HK-2 (cell line): ENCODE measurements around the gene LONP1.

Experiments used
- DNase-seq: peaks from one replicate; pipeline ENCODE4 v3.0.0-alpha.2; 2018; ENCODE audit not compliant: unreplicated experiment

LONP1 gene

DNA sequence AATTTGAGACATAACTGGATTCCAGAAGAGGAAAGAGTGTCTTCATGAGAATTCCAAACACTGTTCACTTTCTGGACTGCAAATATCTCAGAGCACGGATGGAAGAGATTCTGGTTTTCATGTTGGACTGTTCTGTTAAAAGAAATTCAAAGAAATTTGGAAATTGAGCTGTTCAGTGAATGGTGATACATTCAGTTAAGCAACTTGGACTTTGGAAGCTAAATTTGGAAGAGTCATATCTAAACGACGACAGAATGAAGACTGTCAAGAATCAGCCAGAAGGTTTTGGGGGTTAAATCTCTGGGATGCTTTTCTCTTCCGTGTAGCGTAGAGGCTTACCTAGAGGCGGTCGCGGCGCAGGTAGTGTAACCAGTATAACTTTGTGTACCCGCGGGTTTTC, 71.5 kb downstream of the LONP1 start:
- no peak for DNase-seq

DNA sequence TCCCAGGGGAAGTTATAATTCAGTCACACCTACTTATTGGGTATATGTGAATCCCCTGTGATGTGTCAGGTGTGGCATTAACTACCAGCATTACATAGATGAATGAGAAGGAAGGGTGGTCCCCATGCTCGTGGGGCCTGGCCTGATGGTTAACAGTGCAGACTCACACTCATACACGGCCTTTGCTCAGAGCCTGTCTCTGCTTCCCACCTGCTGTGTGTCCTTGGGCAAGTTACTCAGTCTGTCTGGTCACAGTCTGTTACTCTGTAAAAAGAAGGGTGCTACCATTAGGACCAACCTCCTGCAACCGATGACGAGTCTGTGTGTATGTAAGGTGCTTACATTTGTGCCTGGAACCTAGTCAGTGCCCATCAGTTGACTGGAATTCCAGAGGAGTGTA, 73.2 kb downstream of the LONP1 start:
- DNase-seq: no peak

DNA sequence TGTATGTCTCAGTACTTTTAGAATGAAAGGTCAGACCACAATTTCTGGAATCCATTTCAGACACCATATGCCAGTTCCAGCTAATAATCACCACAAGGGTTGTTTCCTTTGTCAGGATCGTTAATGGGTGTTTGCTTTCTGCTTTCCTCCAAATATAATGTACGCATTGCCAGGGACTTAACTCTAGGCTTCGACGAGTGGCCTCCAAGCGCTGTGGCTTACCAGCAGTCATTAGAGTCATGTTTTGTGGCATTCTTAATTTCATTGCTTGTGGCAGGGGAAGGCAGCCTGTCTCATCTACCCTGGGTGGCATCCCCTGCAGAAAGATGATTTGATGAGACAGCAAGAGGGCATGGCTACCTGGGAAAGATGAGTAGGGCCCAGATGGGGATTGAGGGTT, 74.5 kb downstream of the LONP1 start:
- DNase-seq: no peak

DNA sequence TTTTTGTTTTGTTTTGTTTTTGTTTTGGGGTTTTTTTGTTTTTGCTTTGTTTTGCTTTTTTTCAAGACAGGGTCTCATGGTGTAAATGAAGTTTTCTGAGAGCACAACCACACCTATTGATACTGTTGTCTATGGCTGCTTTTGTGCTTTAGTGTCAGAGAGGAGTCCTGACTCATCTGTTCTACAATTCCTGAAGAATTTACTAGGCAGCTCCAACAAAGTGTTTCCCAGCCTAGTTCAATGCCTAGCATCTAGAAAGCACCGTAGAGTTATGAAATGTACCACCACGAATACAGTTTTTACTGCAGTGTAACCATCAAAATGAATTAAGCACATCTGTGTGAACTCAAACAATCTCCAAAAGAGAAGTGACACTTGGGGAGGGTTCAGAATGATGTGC, 75.9 kb downstream of the LONP1 start:
- DNase-seq: no peak

DNA sequence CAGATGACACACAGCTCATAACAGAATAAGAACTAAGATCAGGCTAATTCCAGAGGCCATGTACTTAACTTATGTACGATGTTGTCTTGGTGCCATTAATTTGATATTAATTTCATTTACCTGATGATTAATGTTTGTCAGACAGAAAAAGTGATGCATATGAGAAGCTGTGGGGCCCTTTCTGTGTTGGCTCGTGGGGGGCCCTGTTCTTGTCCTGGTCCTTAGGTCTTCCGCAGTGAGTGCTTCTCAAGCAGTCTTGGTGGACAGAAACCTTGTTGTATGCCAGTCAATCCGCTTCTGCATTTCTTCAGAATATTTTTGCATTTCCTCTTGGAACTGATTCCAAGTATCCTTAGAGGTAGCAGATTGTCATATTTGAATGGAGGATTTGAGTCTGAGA, 76.9 kb downstream of the LONP1 start:
- DNase-seq: no peak

DNA sequence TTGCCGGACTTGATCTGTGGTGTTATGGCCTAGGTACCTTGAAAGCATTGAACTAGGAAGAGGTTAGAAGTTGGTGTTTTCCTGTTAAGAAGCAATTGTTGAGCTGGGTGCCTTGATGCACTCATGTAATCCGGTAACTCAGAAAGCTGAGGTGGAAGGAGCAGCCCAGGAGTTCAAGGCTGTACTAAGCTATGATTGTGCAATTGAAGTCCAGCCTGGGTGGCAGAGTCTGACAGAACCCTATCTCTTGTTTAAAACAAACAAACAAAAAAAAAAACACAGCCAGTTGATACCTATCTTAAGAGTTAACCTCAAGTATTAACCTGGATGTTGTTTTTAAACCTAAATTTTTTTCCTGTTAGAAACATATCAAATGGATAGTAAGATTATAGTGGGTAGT, 77.7 kb downstream of the LONP1 start:
- DNase-seq: no peak
